Transverse colon (tissue), 4 donors: ENCODE data around the gene ATP6V0C. TPM values are rescaled to one million over a fixed set of nuclear protein-coding genes. Genes with fewer than 3 reads are reported as not detected.

Source experiments
- DNase-seq: peaks from one replicate; pipeline ENCODE4 v3.0.0-alpha.2; 2019
- H3K27ac ChIP-seq, 4 donors: fragments of 200-600 bp; sonication (generic); 2 replicates each; pipeline ENCODE4 v1.5.1; 2016 to 2018; ENCODE audit warnings: inconsistent platforms in 4 of 4
- H3K27me3 ChIP-seq: fragments of 200-600 bp; sonication (generic); 2 replicates; pipeline ENCODE4 v1.5.1; 2017; ENCODE audit warnings: inconsistent platforms
- H3K36me3 ChIP-seq, 4 donors: fragments of 200-600 bp; sonication (generic); 2 replicates each; pipeline ENCODE4 v1.5.1; 2017 to 2019; ENCODE audit warnings: inconsistent platforms in 4 of 4
- H3K4me1 ChIP-seq, 4 donors: fragments of 200-600 bp; sonication (generic); 2 replicates each; pipeline ENCODE4 v1.5.1; 2017 to 2020; ENCODE audit warnings: inconsistent platforms in 4 of 4
- H3K4me3 ChIP-seq, 4 donors: fragments of 200-600 bp; sonication (generic); 1 replicate in 1 of 4; 2 replicates in 3 of 4; pipeline versions ENCODE4 v1.5.1 to v1.6.1; 2017 to 2019; ENCODE audit warnings: inconsistent platforms in 4 of 4
- H3K9me3 ChIP-seq, 2 donors: fragments of 200-600 bp; sonication (generic); 2 replicates each; pipeline ENCODE4 v1.5.1; 2017 to 2019; ENCODE audit warnings: inconsistent platforms in 2 of 2
- EP300 ChIP-seq: sonication (generic); formaldehyde crosslinking; IDR thresholded peaks from one replicate; pipeline ENCODE4 v1.6.1; 2017; ENCODE audit warnings: antibody characterized with exemption, low read depth
- POLR2A ChIP-seq: fragments of 450-650 bp; IDR thresholded peaks from one replicate; pipeline ENCODE4 v1.6.1; 2016; ENCODE audit warnings: antibody characterized with exemption, mild to moderate bottlenecking, moderate library complexity
- POLR2AphosphoS5 ChIP-seq, 3 donors: sonication (generic); formaldehyde crosslinking; IDR thresholded peaks; one replicate each; pipeline ENCODE4 v1.6.1; 2016; ENCODE audit warnings: antibody characterized with exemption in 3 of 3
- WGBS, 2 donors: methylation state at CpG; one replicate each; pipeline ENCODE4 v1.1.5; 2018; ENCODE audit warnings: low coverage in 1 of 2; 5-methylcytosine and 5-hydroxymethylcytosine counted together
- in situ Hi-C, 4 donors: fragments of 200-750 bp; cut with MboI; loops; one replicate each; pipeline versions ENCODE4 v1.15.0 to v1.15.1; 2017; ENCODE audit warnings: low sequenced_read_pairs in 3 of 4, low pct_ligation_motif_present in 1 of 4, low pct_unique_long_range_greater_than_20kb in 1 of 4
- intact Hi-C: fragments of 100-400 bp; cut with DNase I; formaldehyde crosslinking; loops from one replicate; pipeline ENCODE4 v1.15.1; 2023; ENCODE audit warnings: low total_unique reads
- total RNA-seq, 4 donors: library from RNA; depleted of rRNA; stranded (reverse); fragments of >200 nt; gene quantifications; one replicate each; pipeline ENCODE4 v1.1.0, GENCODE V29; 2016
- TF ChIP-seq, protein P1 (sequence below), 5 experiments: fragments of 200-600 bp in 3 of 5; fragments of 450-650 bp in 2 of 5; sonication (generic) in 3 of 5; IDR thresholded peaks; 1 replicate in 2 of 5; 2 replicates in 3 of 5; pipeline ENCODE4 v1.5.1; 2016 to 2017; ENCODE audit warnings: antibody characterized with exemption in 5 of 5, inconsistent platforms in 3 of 5, mild to moderate bottlenecking in 2 of 5, moderate library complexity in 1 of 5

Gene ATP6V0C
- total RNA-seq, 4 donors from 2014 or later = 101 to 237 (median 135) TPM

DNA sequence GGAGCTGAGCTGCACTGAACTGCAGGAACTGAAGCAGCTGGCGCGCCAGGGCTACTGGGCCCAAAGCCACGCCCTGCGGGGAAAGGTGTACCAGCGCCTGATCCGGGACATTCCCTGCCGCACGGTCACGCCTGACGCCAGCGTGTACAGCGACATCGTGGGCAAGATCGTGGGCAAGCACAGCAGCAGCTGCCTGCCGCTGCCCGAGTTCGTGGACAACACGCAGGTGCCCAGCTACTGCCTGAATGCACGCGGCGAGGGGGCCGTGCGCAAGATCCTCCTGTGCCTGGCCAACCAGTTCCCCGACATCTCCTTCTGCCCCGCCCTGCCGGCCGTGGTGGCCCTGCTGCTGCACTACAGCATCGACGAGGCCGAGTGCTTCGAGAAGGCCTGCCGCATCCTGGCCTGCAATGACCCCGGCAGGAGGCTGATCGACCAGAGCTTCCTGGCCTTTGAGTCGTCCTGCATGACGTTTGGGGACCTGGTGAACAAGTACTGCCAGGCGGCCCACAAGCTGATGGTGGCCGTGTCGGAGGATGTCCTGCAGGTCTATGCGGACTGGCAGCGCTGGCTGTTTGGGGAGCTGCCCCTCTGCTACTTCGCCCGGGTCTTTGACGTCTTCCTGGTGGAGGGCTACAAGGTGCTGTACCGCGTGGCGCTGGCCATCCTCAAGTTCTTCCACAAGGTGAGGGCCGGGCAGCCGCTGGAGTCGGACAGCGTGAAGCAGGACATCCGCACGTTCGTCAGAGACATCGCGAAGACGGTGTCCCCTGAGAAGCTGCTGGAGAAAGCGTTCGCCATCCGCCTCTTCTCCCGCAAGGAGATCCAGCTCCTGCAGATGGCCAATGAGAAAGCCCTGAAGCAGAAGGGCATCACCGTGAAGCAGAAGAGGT, 17.3 kb upstream of the ATP6V0C start:
- Histone ChIP-seq H3K36me3 (no peaks in the 10 kb centered on the region), H3K4me3 (no peak overlapping the region), H3K27ac (no peak overlapping the region), H3K4me1 (peaks cover 2 to 29% (median 9%) of the 10 kb centered on the region in 4 donors), H3K27me3 (no peaks in the 10 kb centered on the region), H3K9me3 (no peaks in the 10 kb centered on the region)
- in situ Hi-C loops = loop anchor here (10.0 to 25.0 kb wide), 4 partner anchors 62 to 334 kb away; partner anchors contain the start of genes ABCA3 (in 2 of the 4), CASKIN1 (in 1 of the 4) and TRAF7 (in 1 of the 4)
- intact Hi-C loops = loop anchor here (5.0 kb wide), 1 partner anchor 154 kb away; the partner anchor contains the start of gene ABCA3
- 89 to 96% methylated on average over 7 to 61 of the region's 62 CpGs for WGBS, 2 donors
- DNase-seq = no peak
- TF ChIP-seq POLR2A (no peak), EP300 (no peak), POLR2AphosphoS5 (IDR thresholded peaks at IDR 0.05) (no peak)
- TF ChIP-seq, protein P1, sequence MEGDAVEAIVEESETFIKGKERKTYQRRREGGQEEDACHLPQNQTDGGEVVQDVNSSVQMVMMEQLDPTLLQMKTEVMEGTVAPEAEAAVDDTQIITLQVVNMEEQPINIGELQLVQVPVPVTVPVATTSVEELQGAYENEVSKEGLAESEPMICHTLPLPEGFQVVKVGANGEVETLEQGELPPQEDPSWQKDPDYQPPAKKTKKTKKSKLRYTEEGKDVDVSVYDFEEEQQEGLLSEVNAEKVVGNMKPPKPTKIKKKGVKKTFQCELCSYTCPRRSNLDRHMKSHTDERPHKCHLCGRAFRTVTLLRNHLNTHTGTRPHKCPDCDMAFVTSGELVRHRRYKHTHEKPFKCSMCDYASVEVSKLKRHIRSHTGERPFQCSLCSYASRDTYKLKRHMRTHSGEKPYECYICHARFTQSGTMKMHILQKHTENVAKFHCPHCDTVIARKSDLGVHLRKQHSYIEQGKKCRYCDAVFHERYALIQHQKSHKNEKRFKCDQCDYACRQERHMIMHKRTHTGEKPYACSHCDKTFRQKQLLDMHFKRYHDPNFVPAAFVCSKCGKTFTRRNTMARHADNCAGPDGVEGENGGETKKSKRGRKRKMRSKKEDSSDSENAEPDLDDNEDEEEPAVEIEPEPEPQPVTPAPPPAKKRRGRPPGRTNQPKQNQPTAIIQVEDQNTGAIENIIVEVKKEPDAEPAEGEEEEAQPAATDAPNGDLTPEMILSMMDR (IDR thresholded peaks at IDR 0.05) = no peak

- no peak overlapping the region for H3K27ac ChIP-seq
- no peak for DNase-seq
- intact Hi-C loops = loop anchor here (5.0 kb wide), 1 partner anchor 155 kb away; the partner anchor contains the start of gene ABCA3
Measured at GRCh38 chr16:2497116-2497630, 16.6 kb upstream of the ATP6V0C start.

DNA sequence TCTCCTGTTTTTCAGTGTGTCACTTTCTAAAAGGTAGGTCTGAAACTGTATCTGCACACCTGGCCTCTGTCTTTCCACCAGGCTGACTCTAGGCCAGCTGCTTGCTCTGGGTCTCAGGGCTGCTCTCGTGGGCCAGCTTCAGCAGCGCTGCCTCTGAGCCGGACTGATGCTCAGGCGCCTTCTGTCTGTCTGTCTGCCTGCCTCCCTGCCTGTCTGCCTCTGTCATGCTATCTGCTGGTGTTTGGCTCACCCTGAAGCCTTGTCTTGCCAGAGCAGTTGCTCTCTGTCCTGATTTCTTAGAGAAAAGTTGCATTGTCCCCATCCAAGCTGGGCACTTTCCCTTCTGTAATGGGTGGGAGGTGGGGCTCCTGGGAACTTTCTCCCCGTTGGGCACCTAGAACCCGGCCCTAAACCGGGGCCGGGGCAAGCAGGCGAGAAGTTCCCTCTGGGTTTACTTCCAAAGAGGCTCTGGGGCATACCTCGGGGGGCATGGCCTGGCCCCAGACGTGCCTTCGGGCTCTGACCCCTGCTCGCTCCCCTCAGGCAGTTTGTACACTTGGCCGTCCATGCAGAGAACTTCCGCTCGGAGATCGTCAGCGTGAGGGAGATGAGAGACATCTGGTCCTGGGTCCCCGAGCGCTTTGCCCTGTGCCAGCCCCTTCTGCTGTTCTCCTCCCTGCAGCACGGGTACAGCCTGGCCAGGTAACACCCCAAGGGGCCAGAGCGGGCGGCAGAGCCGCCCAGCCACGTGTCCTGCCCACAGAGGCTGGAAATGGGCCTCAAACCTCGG, 15.9 kb upstream of the ATP6V0C start:
- no peak overlapping the region for H3K27ac ChIP-seq
- H3K4me3 ChIP-seq = no peak overlapping the region
- TF ChIP-seq POLR2A (no peak), POLR2AphosphoS5 (IDR thresholded peaks at IDR 0.05) (no peak), EP300 (no peak)
- TF ChIP-seq, protein P1 (IDR thresholded peaks at IDR 0.05) = no peak
- in situ Hi-C loops = loop anchor here (10.0 to 25.0 kb wide), 4 partner anchors 63 to 336 kb away; partner anchors contain the start of genes ABCA3 (in 2 of the 4), CASKIN1 (in 1 of the 4) and TRAF7 (in 1 of the 4)
- H3K27me3 ChIP-seq = no peaks in the 10 kb centered on the region
- H3K9me3 ChIP-seq = no peaks in the 10 kb centered on the region
- intact Hi-C loops = loop anchor here (5.0 kb wide), 1 partner anchor 156 kb away; the partner anchor contains the start of gene ABCA3
- peaks cover 6 to 29% (median 11%) of the 10 kb centered on the region in 4 donors for H3K4me1 ChIP-seq
- no peak for DNase-seq
- H3K36me3 ChIP-seq = no peaks in the 10 kb centered on the region
- WGBS, 2 donors = 71 to 80% methylated on average over 1 to 26 of the region's 26 CpGs

More at GRCh38 chr16:2497116-2497630, 16.6 kb upstream of the ATP6V0C start:
- TF ChIP-seq POLR2AphosphoS5 (IDR thresholded peaks at IDR 0.05) = no peak
- TF ChIP-seq EP300 = no peak
- no peak for TF ChIP-seq POLR2A
- TF ChIP-seq, protein P1 (IDR thresholded peaks at IDR 0.05) = no peak
- Histone ChIP-seq H3K4me3 (no peak overlapping the region), H3K36me3 (no peaks in the 10 kb centered on the region), H3K4me1 (peaks cover 6 to 29% (median 11%) of the 10 kb centered on the region in 4 donors), H3K27me3 (no peaks in the 10 kb centered on the region), H3K9me3 (no peaks in the 10 kb centered on the region)
- in situ Hi-C loops = loop anchor here (10.0 to 25.0 kb wide), 4 partner anchors 62 to 335 kb away; partner anchors contain the start of genes ABCA3 (in 2 of the 4), CASKIN1 (in 1 of the 4) and TRAF7 (in 1 of the 4)
- WGBS, 2 donors = 62% methylated on average over 21 of the region's 21 CpGs; no CpG with 5 or more reads in 1 of the 2 donors
